Stimulated activated CD8-positive, alpha-beta memory T cell treated with anti-CD3 and anti-CD28 coated beads, Interleukin-12 subunit alpha, Interleukin-12 subunit beta, amount 100 ng/mL, for 24 hours (primary cell): ENCODE data around the gene GJD4.

Experiments used
- DNase-seq: peaks from one replicate; pipeline ENCODE4 v3.0.0-alpha.2; 2020; ENCODE audit errors: extremely low read depth

Gene GJD4

GRCh38 chr10:35657621-35658020 is 52.5 kb downstream of the GJD4 start:
- no peak for DNase-seq
